OCI-LY3 (cell line): Measurements from ENCODE around the gene INO80D.

Experiments used
- CTCF ChIP-seq: fragments of 200-600, 300-600 bp; sonication (generic); IDR thresholded peaks from 2 replicates; pipeline ENCODE4 v1.5.1; 2014; ENCODE audit warnings: antibody characterized with exemption, low read length, low read depth
- EZH2phosphoT487 ChIP-seq: fragments of 200-600 bp; shearing (Covaris generic); IDR thresholded peaks from 2 replicates; pipeline ENCODE4 v1.6.1; 2018; ENCODE audit warnings: antibody characterized with exemption, mixed run types, low read depth

DNA sequence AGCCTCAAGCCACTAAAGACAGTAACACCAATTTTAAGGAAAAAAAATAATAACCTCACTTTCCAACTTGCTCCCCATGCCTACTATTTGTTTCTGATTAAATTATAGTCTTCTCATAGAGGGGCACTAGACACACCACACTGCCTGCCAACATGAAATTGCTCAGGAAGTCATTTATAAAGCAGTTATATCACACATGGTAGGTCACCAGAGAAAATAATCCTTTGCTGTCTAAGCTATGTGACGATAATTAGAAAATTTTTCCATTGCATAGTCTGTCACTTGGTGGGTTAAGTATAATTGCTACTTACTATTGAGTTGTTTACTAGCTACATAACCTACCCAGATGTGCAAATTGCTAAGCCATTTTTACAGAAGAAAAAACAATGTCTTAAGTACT, 85.2 kb downstream of the INO80D start:
- TF ChIP-seq CTCF = no peak
- TF ChIP-seq EZH2phosphoT487 = no peak
